ENCODE results near the gene BAHCC1. TPM values are rescaled to one million over a fixed set of nuclear protein-coding genes. Genes with fewer than 3 reads are reported as not detected.
A peak's percentile ranks its signal among the peaks of the same experiment; 100 is the strongest.

Gene BAHCC1
- total RNA-seq, result 10 to 100 TPM in 1 of 2 donors, 1 to 10 TPM in 1; 5.8 to 12.7 TPM

DNA sequence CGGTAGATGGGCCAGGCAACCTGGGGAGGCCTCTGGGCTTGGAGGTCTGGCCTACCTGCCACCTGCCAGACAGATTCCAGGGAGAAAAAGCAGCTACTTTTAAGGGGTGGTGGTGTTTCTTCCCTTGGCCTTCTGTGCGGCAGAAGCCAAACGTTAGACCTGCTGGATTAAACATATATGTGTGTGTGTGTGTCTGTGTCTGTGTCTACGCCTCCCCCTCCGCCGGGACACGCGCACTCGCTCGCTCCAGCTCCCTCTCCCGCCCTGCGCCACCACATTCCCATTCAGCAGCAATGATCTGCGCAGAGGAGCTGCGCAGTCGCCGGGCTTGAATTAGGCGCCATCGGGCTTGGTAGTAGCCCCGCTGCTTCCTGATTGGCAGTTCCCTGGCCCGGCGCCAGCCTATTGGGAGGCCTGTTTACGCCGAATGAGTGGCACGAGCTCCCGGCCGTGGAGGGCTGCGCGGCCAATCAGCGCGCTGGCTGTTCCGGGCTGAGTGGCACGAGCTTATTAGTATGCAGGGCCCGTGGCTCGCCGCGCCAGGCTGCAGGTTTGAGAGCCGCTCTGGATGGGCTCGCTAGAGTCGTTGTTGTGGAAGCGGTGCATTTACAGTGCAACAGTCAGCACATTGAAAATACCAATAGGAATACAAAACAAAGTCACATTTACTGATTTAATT, at the start of gene BAHCC1:
Gene BAHCC1 (plus strand): TSS at position 537 of the 679 bp plus-strand sequence. CDS start 4,283 bp downstream, outside the sequence.
- Histone ChIP-seq H3K9me3 (no peaks in the 10 kb centered on the region), H3K27ac (peak within 1 kb of the TSS; percentile 97 to 98), H3K36me3 (no peaks in the 10 kb centered on the region), H3K27me3 (no peaks in the 10 kb centered on the region), H3K4me3 (peak within 1 kb of the TSS; percentile 54 to 77), H3K4me1 (peaks cover 0 to 46% of the 10 kb centered on the region in 2 donors)
- DNase-seq (ENCODE audit: low spot score), result peak; percentile 100
- TF ChIP-seq, protein P1, sequence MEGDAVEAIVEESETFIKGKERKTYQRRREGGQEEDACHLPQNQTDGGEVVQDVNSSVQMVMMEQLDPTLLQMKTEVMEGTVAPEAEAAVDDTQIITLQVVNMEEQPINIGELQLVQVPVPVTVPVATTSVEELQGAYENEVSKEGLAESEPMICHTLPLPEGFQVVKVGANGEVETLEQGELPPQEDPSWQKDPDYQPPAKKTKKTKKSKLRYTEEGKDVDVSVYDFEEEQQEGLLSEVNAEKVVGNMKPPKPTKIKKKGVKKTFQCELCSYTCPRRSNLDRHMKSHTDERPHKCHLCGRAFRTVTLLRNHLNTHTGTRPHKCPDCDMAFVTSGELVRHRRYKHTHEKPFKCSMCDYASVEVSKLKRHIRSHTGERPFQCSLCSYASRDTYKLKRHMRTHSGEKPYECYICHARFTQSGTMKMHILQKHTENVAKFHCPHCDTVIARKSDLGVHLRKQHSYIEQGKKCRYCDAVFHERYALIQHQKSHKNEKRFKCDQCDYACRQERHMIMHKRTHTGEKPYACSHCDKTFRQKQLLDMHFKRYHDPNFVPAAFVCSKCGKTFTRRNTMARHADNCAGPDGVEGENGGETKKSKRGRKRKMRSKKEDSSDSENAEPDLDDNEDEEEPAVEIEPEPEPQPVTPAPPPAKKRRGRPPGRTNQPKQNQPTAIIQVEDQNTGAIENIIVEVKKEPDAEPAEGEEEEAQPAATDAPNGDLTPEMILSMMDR (IDR thresholded peaks at IDR 0.05), result peak in 1 of 2 donors; percentile 12

DNA sequence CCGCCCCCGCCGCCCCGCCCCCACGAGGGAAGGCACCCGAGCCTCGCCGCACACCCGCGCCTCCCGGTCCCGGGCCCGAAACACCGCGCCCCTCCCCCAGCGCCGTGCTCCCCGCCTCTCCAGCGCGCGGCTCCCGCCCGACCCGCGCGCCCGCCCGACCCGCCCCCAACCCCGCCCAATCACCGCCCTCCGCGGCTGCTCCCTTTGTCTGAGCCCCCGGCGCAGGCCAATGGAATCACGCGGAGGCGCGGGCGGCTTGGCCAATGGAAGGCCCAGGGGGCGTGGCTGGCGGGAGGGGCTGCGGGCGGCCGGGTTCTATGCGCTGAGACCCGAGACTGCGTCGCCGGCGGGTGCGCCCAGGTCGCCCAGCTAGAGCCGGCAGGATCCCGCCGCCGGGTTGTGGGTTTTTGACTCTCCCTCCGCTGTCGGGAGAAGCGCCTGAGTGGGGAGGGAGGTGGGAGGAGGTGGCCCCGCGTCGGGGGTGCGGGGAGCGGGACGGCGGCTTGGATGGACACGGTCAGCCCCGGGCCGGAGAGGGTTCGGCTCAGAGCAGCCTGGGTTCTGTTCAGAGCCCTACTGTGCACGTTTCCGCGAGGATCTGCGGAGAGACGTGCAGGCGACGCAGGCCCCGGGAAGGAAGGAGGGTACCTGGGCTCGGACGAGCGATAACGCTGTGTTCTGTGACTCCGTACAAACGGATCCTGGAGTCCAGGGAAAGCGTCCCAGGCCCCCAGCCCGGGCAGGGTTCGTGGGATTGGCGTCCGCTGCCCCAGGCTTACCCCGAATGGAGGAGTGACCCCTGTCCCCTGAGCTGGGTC, 49.0 kb upstream of the BAHCC1 start:
- TF ChIP-seq, protein P1 (IDR thresholded peaks at IDR 0.05), result no peak

DNA sequence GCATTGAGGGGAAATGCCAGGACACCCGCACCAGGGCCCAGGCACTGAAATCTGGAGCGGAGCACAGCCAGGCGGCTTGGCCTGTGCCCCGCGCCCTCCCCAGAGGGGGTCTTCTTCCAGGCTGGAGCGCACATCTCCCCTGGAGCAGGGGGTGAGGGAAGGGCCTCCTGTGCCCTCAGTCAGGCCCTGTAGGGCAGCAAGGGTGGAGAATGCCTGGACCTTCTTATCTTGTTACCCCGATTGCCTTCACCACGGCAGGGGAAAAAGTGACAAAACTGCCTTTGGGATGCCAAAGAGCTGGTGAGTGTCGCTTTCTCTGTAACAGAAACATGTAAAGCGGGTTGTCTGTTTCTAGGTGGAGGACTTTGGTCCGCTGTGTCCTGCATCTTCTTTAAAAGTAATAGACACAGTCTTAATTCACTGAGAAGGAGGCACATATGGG, 48.3 kb upstream of the BAHCC1 start:
- Histone ChIP-seq H3K27me3 (no peaks in the 10 kb centered on the region), H3K9me3 (no peaks in the 10 kb centered on the region), H3K4me1 (peaks cover 0 to 30% of the 10 kb centered on the region in 2 donors), H3K27ac (peak overlapping the region in 1 of 2 donors; percentile 83), H3K4me3 (peak overlapping the region; percentile 73 to 78), H3K36me3 (no peaks in the 10 kb centered on the region)
- DNase-seq (ENCODE audit: low spot score), result no peak
- TF ChIP-seq, protein P1 (IDR thresholded peaks at IDR 0.05), result no peak

More for the DNA sequence above, 49.0 kb upstream of the BAHCC1 start:
- peak; percentile 98 for DNase-seq (ENCODE audit: low spot score)
- Histone ChIP-seq H3K4me3 (peak overlapping the region; percentile 73 to 78), H3K36me3 (no peaks in the 10 kb centered on the region), H3K9me3 (no peaks in the 10 kb centered on the region), H3K27ac (peak overlapping the region; percentile 72 to 83), H3K4me1 (peaks cover 0 to 36% of the 10 kb centered on the region in 2 donors), H3K27me3 (no peaks in the 10 kb centered on the region)

DNA sequence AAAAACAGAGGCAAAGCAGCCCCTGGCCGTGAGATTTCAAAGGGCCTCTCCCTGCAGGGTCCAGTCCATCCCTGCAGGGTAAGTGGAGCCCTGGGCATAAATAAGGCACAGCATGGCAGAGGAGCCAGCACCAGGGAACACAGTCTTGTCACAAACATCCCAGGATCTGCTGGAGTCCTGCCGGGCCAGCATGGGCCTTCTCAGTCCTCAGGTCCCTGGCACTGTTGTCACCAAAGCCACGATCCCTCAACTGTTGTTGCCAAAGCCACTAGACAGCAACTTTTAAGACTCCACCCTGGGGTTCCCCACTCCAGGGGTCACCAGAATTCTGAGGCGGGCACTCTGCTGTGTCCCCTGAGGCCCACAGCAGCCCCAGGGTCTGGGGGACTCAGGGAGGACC, 47.8 kb upstream of the BAHCC1 start:
- TF ChIP-seq, protein P1 (IDR thresholded peaks at IDR 0.05), result no peak
- Histone ChIP-seq H3K4me3 (no peak overlapping the region), H3K9me3 (no peaks in the 10 kb centered on the region), H3K27ac (no peak overlapping the region), H3K4me1 (peaks cover 0 to 25% of the 10 kb centered on the region in 2 donors), H3K27me3 (no peaks in the 10 kb centered on the region), H3K36me3 (no peaks in the 10 kb centered on the region)
- DNase-seq (ENCODE audit: low spot score), result no peak

DNA sequence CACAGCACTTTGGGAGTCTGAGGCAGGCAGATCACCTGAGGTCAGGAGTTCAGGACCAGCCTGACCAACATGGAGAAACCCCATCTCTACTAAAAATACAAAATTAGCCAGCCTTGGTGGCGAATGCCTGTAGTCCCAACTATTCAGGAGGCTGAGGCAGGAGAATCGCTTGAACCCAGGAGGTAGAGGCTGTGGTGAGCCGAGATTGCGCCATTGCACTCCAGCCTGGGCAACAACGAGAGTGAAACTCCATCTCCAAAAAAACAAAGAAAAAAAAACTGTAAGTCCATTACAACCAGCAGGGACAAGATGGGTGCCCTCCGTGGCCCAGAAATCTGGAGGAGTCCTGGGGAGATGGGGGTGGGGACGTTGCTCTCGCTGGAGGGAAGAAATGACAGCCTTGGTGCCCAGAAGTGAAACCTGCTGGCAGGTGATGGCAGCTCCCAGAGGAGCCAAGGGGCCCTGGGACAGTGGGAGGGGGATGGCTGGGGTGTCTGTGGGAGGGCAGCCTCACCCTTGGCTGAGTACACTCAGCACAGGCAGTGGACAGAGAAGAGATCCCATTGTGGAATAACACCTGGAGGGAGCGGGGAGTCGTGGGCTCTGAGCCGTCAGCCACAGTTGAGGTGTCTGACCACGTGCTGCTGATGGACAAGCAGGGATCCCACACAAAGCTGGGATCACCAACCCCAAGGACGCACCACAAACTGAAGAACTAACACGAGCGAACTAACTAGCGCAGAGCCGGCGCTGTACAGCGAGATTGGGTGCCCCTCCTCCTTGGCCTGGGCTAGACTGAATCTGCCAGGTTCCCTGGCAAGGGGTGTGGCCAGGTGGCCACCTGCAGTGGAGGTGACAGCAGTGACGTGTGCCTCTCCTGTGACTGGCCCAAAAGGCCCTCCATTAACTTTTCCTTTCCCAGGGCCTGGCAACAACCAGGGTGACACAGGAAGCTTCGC, 46.9 kb upstream of the BAHCC1 start:
- H3K4me3 ChIP-seq, result no peak overlapping the region
- H3K27me3 ChIP-seq, result no peaks in the 10 kb centered on the region
- DNase-seq (ENCODE audit: low spot score), result no peak

More for the DNA sequence above, 46.9 kb upstream of the BAHCC1 start:
- Histone ChIP-seq H3K9me3 (no peaks in the 10 kb centered on the region), H3K36me3 (no peaks in the 10 kb centered on the region), H3K27ac (no peak overlapping the region), H3K4me1 (peaks cover 0 to 17% of the 10 kb centered on the region in 2 donors)
- TF ChIP-seq, protein P1 (IDR thresholded peaks at IDR 0.05), result no peak
